ENCODE measurements around the gene RFFL.

GRCh38 chr17:35018814-35019213 lies 44.7 kb downstream of the RFFL start:
- TF ChIP-seq CTCF (IDR thresholded peaks at IDR 0.05; ENCODE audit: poor library complexity, severe bottlenecking) (no peak), RAD21 (conservative IDR thresholded peaks at IDR 0.05) (no peak), TAF1 (IDR thresholded peaks at IDR 0.05; ENCODE audit: low read depth) (no peak), EZH2 (IDR thresholded peaks at IDR 0.05; ENCODE audit: borderline replicate concordance, insufficient read depth, low read length, poor library complexity, severe bottlenecking) (no peak)

Data from neural cell (in vitro differentiated cells).